H7 (cell line): ENCODE measurements around the gene ITGA1. TPM values are rescaled to one million over a fixed set of nuclear protein-coding genes. Genes with fewer than 3 reads are reported as not detected.
A peak's percentile ranks its signal among the peaks of the same experiment; 100 is the strongest.

Experiments used
- DNase-seq: peaks from one replicate; pipeline ENCODE4 v3.0.0; 2012
- H3K27me3 ChIP-seq: 2 replicates; pipeline ENCODE4 v1.6.0; 2011; ENCODE audit warnings: mild to moderate bottlenecking, low read length; ENCODE audit not compliant: control insufficient read depth, insufficient read depth
- H3K36me3 ChIP-seq: replicated peaks from 2 replicates; pipeline ENCODE4 v1.5.1; 2011; ENCODE audit warnings: low read length; ENCODE audit not compliant: control insufficient read depth, insufficient read depth
- H3K4me3 ChIP-seq: 2 replicates; pipeline ENCODE4 v1.5.1; 2011; ENCODE audit warnings: low read depth, mild to moderate bottlenecking, control low read depth, low read length, moderate library complexity; ENCODE audit not compliant: insufficient read depth
- total RNA-seq: library from RNA; depleted of rRNA; stranded (reverse); fragments of >200 nt; shearing (Covaris generic); gene quantifications from 2 replicates; pipeline ENCODE4 v1.2.3, GENCODE V29; 2014

Gene ITGA1
- total RNA-seq, 1 experiment from 2014 or later = 2.6 TPM

GRCh38 chr5:52915176-52915875 lies 127.6 kb downstream of the ITGA1 start:
- Histone ChIP-seq H3K27me3 (no peaks in the 10 kb centered on the region), H3K4me3 (no peak overlapping the region), H3K36me3 (no peaks in the 10 kb centered on the region)
- peak; percentile 14 for DNase-seq

- DNase-seq = no peak
- no peaks in the 10 kb centered on the region for H3K27me3 ChIP-seq
- no peak overlapping the region for H3K4me3 ChIP-seq
- H3K36me3 ChIP-seq = no peaks in the 10 kb centered on the region
These were observed 133.2 kb downstream of the ITGA1 start for GRCh38 chr5:52920929-52921328.

GRCh38 chr5:52922384-52922783 lies 134.7 kb downstream of the ITGA1 start:
- no peaks in the 10 kb centered on the region for H3K36me3 ChIP-seq
- H3K4me3 ChIP-seq = no peak overlapping the region
- no peaks in the 10 kb centered on the region for H3K27me3 ChIP-seq
- no peak for DNase-seq

GRCh38 chr5:52924456-52924855 lies 136.7 kb downstream of the ITGA1 start:
- Histone ChIP-seq H3K27me3 (no peaks in the 10 kb centered on the region), H3K4me3 (no peak overlapping the region), H3K36me3 (no peaks in the 10 kb centered on the region)
- no peak for DNase-seq

GRCh38 chr5:52925001-52925400 lies 137.3 kb downstream of the ITGA1 start:
- no peaks in the 10 kb centered on the region for H3K27me3 ChIP-seq
- no peak for DNase-seq
- H3K36me3 ChIP-seq = no peaks in the 10 kb centered on the region
- H3K4me3 ChIP-seq = no peak overlapping the region

- Histone ChIP-seq H3K27me3 (no peaks in the 10 kb centered on the region), H3K36me3 (no peaks in the 10 kb centered on the region), H3K4me3 (no peak overlapping the region)
- DNase-seq = no peak
These were observed 141.0 kb downstream of the ITGA1 start for GRCh38 chr5:52928689-52929088.

- Histone ChIP-seq H3K36me3 (no peaks in the 10 kb centered on the region), H3K27me3 (no peaks in the 10 kb centered on the region), H3K4me3 (no peak overlapping the region)
- no peak for DNase-seq
These were observed 150.5 kb downstream of the ITGA1 start for GRCh38 chr5:52938226-52938625.

GRCh38 chr5:52943285-52943684 lies 155.6 kb downstream of the ITGA1 start:
- Histone ChIP-seq H3K27me3 (no peaks in the 10 kb centered on the region), H3K4me3 (no peak overlapping the region), H3K36me3 (no peaks in the 10 kb centered on the region)
- DNase-seq = peak; percentile 11

GRCh38 chr5:52943808-52944207 lies 156.1 kb downstream of the ITGA1 start:
- H3K27me3 ChIP-seq = no peaks in the 10 kb centered on the region
- DNase-seq = no peak
- H3K4me3 ChIP-seq = no peak overlapping the region
- no peaks in the 10 kb centered on the region for H3K36me3 ChIP-seq

- no peaks in the 10 kb centered on the region for H3K36me3 ChIP-seq
- no peak for DNase-seq
- no peaks in the 10 kb centered on the region for H3K27me3 ChIP-seq
- H3K4me3 ChIP-seq = no peak overlapping the region
These were observed 157.3 kb downstream of the ITGA1 start for GRCh38 chr5:52945040-52945439.

GRCh38 chr5:52947208-52947607 lies 159.5 kb downstream of the ITGA1 start:
- no peak overlapping the region for H3K4me3 ChIP-seq
- no peaks in the 10 kb centered on the region for H3K36me3 ChIP-seq
- no peaks in the 10 kb centered on the region for H3K27me3 ChIP-seq
- no peak for DNase-seq

GRCh38 chr5:52947851-52948250 lies 160.1 kb downstream of the ITGA1 start:
- no peaks in the 10 kb centered on the region for H3K36me3 ChIP-seq
- no peaks in the 10 kb centered on the region for H3K27me3 ChIP-seq
- no peak for DNase-seq
- no peak overlapping the region for H3K4me3 ChIP-seq

- H3K27me3 ChIP-seq = no peaks in the 10 kb centered on the region
- DNase-seq = peak; percentile 36
- H3K36me3 ChIP-seq = no peaks in the 10 kb centered on the region
- H3K4me3 ChIP-seq = no peak overlapping the region
These were observed 160.8 kb downstream of the ITGA1 start for GRCh38 chr5:52948418-52949076.

GRCh38 chr5:52950686-52951085 lies 163.0 kb downstream of the ITGA1 start:
- Histone ChIP-seq H3K4me3 (no peak overlapping the region), H3K36me3 (no peaks in the 10 kb centered on the region), H3K27me3 (no peaks in the 10 kb centered on the region)
- no peak for DNase-seq

GRCh38 chr5:52952483-52952882 lies 164.8 kb downstream of the ITGA1 start:
- Histone ChIP-seq H3K27me3 (no peaks in the 10 kb centered on the region), H3K36me3 (no peaks in the 10 kb centered on the region), H3K4me3 (no peak overlapping the region)
- no peak for DNase-seq
